ENCODE measurements around the gene TTC21A. TPM values are rescaled to one million over a fixed set of nuclear protein-coding genes. Genes with fewer than 3 reads are reported as not detected.

The TTC21A gene
- total RNA-seq, 4 donors from 2014 or later: 1.7 to 8.6 (median 3.9) TPM

GRCh38 chr3:39164414-39164813, 56.9 kb downstream of the TTC21A start:
- Histone ChIP-seq H3K27ac (replicated peaks in 1 of 4) (no peak overlapping the region), H3K27me3 (no peaks in the 10 kb centered on the region), H3K36me3 (no peaks in the 10 kb centered on the region), H3K4me1 (peaks cover 4 to 19% (median 9%) of the 10 kb centered on the region in 4 donors), H3K9me3 (no peaks in the 10 kb centered on the region), H3K4me3 (no peak overlapping the region)
- 94% methylated on average over 3 of the region's 3 CpGs for WGBS
- intact Hi-C loops (cut with DNase I): no loop called here
- no peak for TF ChIP-seq CTCF (IDR thresholded peaks at IDR 0.05)
- TF ChIP-seq POLR2AphosphoS5 (IDR thresholded peaks at IDR 0.05): no peak
- TF ChIP-seq EP300 (IDR thresholded peaks at IDR 0.05): no peak
- TF ChIP-seq POLR2A (IDR thresholded peaks at IDR 0.05; ENCODE audit: low read depth): no peak
- no peak for DNase-seq (ENCODE audit: extremely low spot score)

- no peak overlapping the region for H3K4me3 ChIP-seq
- TF ChIP-seq EP300 (IDR thresholded peaks at IDR 0.05) (no peak), POLR2AphosphoS5 (IDR thresholded peaks at IDR 0.05) (no peak), POLR2A (IDR thresholded peaks at IDR 0.05; ENCODE audit: low read depth) (no peak), CTCF (IDR thresholded peaks at IDR 0.05) (no peak)
- no peaks in the 10 kb centered on the region for H3K36me3 ChIP-seq
- WGBS: 76% methylated on average over 1 of the region's 1 CpG
- DNase-seq (ENCODE audit: extremely low spot score): no peak
- peaks cover 4 to 19% (median 9%) of the 10 kb centered on the region in 4 donors for H3K4me1 ChIP-seq
- H3K27ac ChIP-seq (replicated peaks in 1 of 4): no peak overlapping the region
- H3K9me3 ChIP-seq: no peaks in the 10 kb centered on the region
- intact Hi-C loops (cut with DNase I): no loop called here
- H3K27me3 ChIP-seq: no peaks in the 10 kb centered on the region
Observed at GRCh38 chr3:39165518-39165917, 58.0 kb downstream of the TTC21A start.

- WGBS: 55% methylated on average over 3 of the region's 3 CpGs
- peak overlapping the region in 1 of 4 donors; percentile 11 for H3K27ac ChIP-seq (replicated peaks in 1 of 4)
Observed at GRCh38 chr3:39166134-39166710, 58.7 kb downstream of the TTC21A start.

GRCh38 chr3:39166932-39167532, 59.6 kb downstream of the TTC21A start:
- H3K27me3 ChIP-seq: no peaks in the 10 kb centered on the region
- no peaks in the 10 kb centered on the region for H3K9me3 ChIP-seq
- DNase-seq (ENCODE audit: extremely low spot score): no peak
- 52% methylated on average over 1 of the region's 1 CpG for WGBS
- peak overlapping the region in 2 of 4 donors; percentile 17 to 39 for H3K27ac ChIP-seq (replicated peaks in 1 of 4)
- intact Hi-C loops (cut with DNase I): no loop called here
- peaks cover 4 to 19% (median 9%) of the 10 kb centered on the region in 4 donors for H3K4me1 ChIP-seq
- H3K36me3 ChIP-seq: no peaks in the 10 kb centered on the region
- no peak for TF ChIP-seq EP300 (IDR thresholded peaks at IDR 0.05)
- TF ChIP-seq POLR2AphosphoS5 (IDR thresholded peaks at IDR 0.05): peak in 1 of 2 donors; percentile 31
- no peak for TF ChIP-seq CTCF (IDR thresholded peaks at IDR 0.05)
- TF ChIP-seq POLR2A (IDR thresholded peaks at IDR 0.05; ENCODE audit: low read depth): no peak
- H3K4me3 ChIP-seq: no peak overlapping the region

More at GRCh38 chr3:39166134-39166710, 58.7 kb downstream of the TTC21A start:
- no peaks in the 10 kb centered on the region for H3K9me3 ChIP-seq
- TF ChIP-seq POLR2A (IDR thresholded peaks at IDR 0.05; ENCODE audit: low read depth) (no peak), EP300 (IDR thresholded peaks at IDR 0.05) (no peak), POLR2AphosphoS5 (IDR thresholded peaks at IDR 0.05) (peak in 1 of 2 donors; percentile 10), CTCF (IDR thresholded peaks at IDR 0.05) (no peak)
- no peaks in the 10 kb centered on the region for H3K27me3 ChIP-seq
- no peak for DNase-seq (ENCODE audit: extremely low spot score)
- H3K4me1 ChIP-seq: peaks cover 4 to 19% (median 9%) of the 10 kb centered on the region in 4 donors
- no peaks in the 10 kb centered on the region for H3K36me3 ChIP-seq
- no peak overlapping the region for H3K4me3 ChIP-seq
- intact Hi-C loops (cut with DNase I): no loop called here
